ENCODE measurements around the gene METTL14. TPM values are rescaled to one million over a fixed set of nuclear protein-coding genes. Genes with fewer than 3 reads are reported as not detected.
A peak's percentile ranks its signal among the peaks of the same experiment; 100 is the strongest.

Gene METTL14
- total RNA-seq, 2 donors from 2014 or later = 30.2 to 38.4 TPM

DNA sequence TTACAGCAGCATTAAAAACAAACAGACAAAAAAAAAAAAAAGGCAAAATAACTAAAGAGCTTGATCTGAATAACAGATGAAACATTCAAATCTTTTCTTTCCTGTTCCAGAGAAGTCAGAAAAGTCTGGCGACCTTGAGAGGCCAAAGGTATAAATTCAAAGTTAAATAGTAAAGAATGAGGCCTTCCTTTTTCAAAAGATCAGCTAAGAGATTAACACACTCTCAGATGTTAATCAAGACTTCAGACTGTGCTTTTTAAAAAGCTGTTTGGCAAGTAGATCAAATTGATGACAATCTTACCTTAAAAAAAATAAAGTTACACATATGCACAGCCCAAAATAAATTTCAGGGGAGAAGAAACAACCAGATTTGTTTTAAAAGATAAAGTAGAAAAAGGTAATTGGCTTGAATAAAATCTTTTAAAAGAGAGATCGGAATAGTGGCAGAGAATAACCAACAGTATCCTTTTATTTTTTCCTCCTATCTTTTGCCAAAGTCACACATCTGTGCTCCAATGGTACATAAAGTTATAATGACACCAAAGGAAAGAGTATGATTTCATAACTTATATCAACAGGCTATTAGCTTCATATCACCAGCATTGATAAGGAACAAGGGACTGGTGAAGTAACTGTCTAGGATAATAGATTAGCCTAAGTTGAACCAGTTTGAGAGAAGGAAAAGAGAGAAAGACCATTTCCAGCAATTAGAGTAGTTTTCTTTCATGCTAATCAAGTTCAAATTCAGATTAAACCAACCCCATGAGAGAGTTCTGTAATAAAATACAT lies 70.4 kb downstream of the METTL14 start:
- intact Hi-C loops (cut with DNase I) = no loop called here
- ATAC-seq (peak in 1 of 2 donors; percentile 19), DNase-seq (no peak)

GRCh38 chr4:118756429-118756828 lies 71.2 kb downstream of the METTL14 start:
- intact Hi-C loops (cut with DNase I) = no loop called here
- DNase-seq (no peak), ATAC-seq (no peak)

- ATAC-seq (no peak), DNase-seq (no peak)
- intact Hi-C loops (cut with DNase I) = no loop called here
Measured at GRCh38 chr4:118756958-118757357, 71.8 kb downstream of the METTL14 start.

GRCh38 chr4:118757761-118758251 lies 72.6 kb downstream of the METTL14 start:
- DNase-seq (no peak), ATAC-seq (peak in 1 of 2 donors; percentile 65)
- intact Hi-C loops (cut with DNase I) = no loop called here

DNA sequence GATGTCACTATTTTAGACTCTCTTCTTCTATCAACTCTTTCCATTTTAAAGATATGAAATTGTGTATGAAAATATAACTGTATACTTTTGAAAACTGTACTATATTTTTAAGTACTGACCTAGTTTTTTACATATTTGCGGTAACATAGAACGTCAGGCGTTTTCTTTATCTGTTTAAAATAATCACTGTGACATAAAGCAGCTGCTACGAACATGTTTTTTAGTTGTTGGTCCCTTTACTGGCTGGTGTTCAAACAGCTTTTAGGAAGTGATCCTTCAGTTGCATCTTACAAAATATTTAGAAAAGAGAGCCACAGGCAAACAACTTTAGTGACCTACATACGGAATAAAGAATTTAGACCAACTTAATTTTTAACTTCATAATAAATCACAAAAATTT lies 73.1 kb downstream of the METTL14 start:
- ATAC-seq (peak in 1 of 2 donors; percentile 39), DNase-seq (no peak)
- intact Hi-C loops (cut with DNase I) = no loop called here

- DNase-seq = no peak
- intact Hi-C loops (cut with DNase I) = no loop called here
- no peak for ATAC-seq
Measured at GRCh38 chr4:118759481-118759880, 74.3 kb downstream of the METTL14 start.

DNA sequence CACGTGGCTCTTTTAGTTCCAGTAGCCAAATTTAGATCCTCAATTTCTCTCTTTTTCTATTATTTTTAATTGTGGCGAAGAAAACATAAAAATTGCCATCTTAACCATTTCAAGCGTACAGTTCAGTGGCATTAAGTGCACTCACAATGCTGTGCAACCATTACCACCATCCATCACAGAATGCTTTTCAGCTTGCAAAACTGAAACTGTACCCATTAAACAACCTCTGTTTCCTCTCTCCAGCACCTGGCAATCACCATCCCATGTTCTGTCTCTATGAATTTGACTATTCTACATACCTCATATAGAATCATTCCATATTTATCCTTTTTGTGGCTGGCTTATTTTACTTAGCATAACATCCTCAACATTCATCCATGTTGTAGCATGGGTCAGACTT lies 74.9 kb downstream of the METTL14 start:
- intact Hi-C loops (cut with DNase I) = no loop called here
- DNase-seq = no peak

GRCh38 chr4:118760493-118760892 lies 75.3 kb downstream of the METTL14 start:
- intact Hi-C loops (cut with DNase I) = no loop called here
- ATAC-seq (no peak), DNase-seq (no peak)

More for the DNA sequence above, 74.9 kb downstream of the METTL14 start:
- ATAC-seq = no peak

DNA sequence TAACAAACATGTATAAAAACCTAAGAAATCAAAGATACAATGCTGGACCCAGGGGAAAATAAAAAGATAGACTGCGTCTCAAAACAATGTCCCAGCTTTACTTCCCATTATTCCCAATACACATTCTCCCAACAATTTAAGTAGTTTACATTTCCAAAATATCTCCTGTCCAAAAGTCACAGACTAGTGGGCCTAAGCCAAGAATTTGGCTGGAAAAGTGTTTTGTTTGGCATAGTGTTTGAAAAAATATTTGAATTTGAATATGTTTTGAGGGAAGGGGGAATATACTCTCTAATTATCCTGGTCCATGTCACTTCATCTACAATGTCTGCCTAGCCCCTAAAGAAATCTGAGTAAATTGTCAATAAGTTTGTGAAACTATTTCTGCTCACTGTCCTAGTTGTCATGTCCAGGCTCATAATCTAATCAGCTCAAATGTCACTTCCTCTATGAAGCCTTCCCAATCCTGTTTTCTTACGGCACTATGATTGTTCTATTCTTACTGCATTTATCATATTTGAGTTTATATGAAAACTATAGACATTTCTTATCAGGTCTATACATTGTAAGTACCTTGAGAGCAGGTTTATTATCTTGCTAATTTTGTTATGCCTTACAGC lies 76.3 kb downstream of the METTL14 start:
- DNase-seq = no peak
- ATAC-seq = peak in 1 of 2 donors; percentile 8
- intact Hi-C loops (cut with DNase I) = no loop called here

DNA sequence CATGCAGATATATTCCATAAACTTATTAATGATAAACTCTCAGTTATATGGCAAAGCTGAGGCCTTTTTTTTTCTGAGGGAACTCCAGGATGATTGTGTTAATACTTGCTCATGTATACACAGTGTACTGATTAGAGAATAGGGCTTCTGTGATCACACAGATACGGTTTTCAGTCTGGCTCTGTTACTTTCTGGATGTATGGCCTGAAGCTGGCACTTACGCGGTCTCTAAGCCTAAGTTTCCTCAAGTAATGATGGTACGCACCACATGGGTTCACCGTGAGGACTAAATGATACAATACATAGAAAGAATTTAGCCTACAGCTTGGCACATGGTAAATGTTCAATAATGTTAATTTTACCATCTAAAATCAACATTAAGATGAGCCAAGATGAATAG lies 77.0 kb downstream of the METTL14 start:
- ATAC-seq = no peak
- intact Hi-C loops (cut with DNase I) = no loop called here
- no peak for DNase-seq

GRCh38 chr4:118762730-118763477 lies 77.7 kb downstream of the METTL14 start:
- DNase-seq (no peak), ATAC-seq (no peak)
- intact Hi-C loops (cut with DNase I) = no loop called here

Other genes with a start within 250 kb of the METTL14 start
- gene SEC24D, start 150.7 kb downstream of the METTL14 start, total RNA-seq = 10 to 100 TPM; 23.6 to 42.7 TPM
- 10 to 100 TPM; 67.6 to 94.4 TPM for gene SYNPO2, start 203.5 kb downstream of the METTL14 start, total RNA-seq

Data from left cardiac atrium (tissue), 4 donors.